ENCODE results near the gene RFC5. TPM values are rescaled to one million over a fixed set of nuclear protein-coding genes. Genes with fewer than 3 reads are reported as not detected.

Gene RFC5
- total RNA-seq, 1 donor, result 11.2 TPM

DNA sequence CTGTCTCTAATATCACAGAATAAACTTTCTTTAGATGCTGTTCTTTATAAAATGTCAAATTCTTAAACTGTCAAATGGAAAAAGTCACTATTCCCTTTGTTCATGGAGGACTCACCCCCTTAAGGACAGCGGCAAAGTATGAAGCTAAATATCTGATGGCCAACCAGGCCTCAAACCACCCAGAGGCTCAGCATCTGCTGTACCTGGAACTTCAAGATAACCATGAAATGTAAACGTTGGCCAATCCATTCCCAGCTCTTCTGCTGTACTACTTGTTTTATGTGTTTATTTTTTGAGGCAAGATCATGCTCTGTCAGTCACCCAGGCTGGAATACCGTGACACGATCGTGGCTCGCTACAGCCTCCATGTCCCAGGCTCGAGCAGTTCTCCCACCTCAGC, 15.7 kb downstream of the RFC5 start:
- Histone ChIP-seq H3K9me3 (ENCODE audit: low read depth, low read length) (no peaks in the 10 kb centered on the region), H3K4me3 (ENCODE audit: low read length) (no peak overlapping the region), H3K4me1 (ENCODE audit: insufficient read depth, low read length) (no peaks in the 10 kb centered on the region), H3K27me3 (ENCODE audit: insufficient read depth, low read length) (no peaks in the 10 kb centered on the region)

DNA sequence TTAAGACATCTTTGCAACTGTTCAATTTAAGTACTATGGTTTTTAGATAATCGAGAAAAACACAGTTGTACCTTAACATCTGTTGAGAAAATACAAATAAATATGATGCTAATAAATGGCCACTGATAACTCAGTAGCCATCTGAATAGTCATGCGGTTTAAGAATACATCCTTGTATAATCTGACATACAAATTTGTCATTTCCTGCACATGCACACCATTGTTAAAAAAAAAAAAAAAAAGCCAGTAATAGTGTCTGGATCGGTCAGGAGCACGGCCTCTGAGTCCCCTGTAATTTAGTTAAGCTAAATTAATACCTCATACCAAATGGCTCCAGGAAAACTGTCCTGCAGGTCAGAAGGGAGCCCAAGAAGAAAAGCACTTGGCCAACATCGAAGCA, 16.8 kb downstream of the RFC5 start:
- H3K4me1 ChIP-seq (ENCODE audit: insufficient read depth, low read length), result no peaks in the 10 kb centered on the region
- no peak overlapping the region for H3K4me3 ChIP-seq (ENCODE audit: low read length)
- no peaks in the 10 kb centered on the region for H3K9me3 ChIP-seq (ENCODE audit: low read depth, low read length)
- H3K27me3 ChIP-seq (ENCODE audit: insufficient read depth, low read length), result no peaks in the 10 kb centered on the region

DNA sequence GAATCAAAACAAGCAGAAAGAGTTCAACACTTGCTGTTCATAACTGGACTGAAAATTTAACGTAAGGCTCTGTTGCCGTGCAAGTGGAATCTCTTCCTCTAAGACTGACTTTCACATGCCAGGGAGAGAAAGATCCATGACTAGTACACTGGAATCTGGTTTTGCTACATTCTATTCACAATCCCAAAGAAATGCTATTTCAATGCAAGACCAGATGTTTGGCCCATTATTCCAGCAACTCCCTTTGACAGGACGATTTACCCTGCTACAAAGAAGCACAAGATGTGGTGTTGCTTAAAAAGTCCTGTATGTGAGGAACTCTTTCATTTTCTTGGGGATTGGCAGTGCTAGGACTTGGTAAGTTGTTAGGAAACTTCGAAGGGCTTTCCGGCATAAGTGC, 17.4 kb downstream of the RFC5 start:
- Histone ChIP-seq H3K27me3 (ENCODE audit: insufficient read depth, low read length) (no peaks in the 10 kb centered on the region), H3K4me1 (ENCODE audit: insufficient read depth, low read length) (no peaks in the 10 kb centered on the region), H3K9me3 (ENCODE audit: low read depth, low read length) (no peaks in the 10 kb centered on the region), H3K4me3 (ENCODE audit: low read length) (no peak overlapping the region)

DNA sequence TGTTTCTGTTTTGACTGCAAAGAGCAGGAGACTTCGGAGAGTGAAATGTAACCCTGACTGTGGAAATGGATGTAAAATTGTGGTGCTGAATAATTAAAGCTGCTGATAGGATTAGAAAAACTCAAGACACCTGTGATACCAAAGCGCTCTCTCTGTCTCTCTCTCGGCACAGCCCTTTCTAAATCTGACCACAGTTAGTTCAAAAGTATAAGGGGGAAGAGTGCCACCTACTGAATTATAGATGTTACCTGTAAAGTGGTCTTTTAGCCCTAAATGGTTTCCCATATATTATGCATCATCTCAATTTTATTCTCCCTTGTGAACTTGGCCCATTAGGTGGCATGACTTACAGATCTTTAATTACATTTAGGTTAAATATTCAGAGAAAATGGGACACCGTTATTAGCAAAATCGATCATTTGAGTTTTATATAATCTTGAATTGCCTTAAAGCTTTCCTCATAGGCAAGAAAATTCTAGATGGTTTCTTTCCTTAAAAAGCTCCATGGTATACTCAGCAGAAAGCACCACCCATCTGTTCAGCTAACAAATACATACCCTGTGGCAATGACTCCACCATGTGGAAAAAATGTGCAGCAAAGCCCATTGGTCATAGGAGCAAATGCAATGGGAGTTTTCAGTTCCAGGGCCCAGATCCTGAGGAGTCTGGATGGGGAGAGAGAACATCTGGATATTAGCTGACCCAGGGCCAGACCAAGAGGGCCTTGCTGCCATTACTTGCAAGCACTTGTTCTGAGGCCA, 18.1 kb downstream of the RFC5 start:
- Histone ChIP-seq H3K27me3 (ENCODE audit: insufficient read depth, low read length) (no peaks in the 10 kb centered on the region), H3K4me3 (ENCODE audit: low read length) (no peak overlapping the region), H3K4me1 (ENCODE audit: insufficient read depth, low read length) (no peaks in the 10 kb centered on the region), H3K9me3 (ENCODE audit: low read depth, low read length) (no peaks in the 10 kb centered on the region)

DNA sequence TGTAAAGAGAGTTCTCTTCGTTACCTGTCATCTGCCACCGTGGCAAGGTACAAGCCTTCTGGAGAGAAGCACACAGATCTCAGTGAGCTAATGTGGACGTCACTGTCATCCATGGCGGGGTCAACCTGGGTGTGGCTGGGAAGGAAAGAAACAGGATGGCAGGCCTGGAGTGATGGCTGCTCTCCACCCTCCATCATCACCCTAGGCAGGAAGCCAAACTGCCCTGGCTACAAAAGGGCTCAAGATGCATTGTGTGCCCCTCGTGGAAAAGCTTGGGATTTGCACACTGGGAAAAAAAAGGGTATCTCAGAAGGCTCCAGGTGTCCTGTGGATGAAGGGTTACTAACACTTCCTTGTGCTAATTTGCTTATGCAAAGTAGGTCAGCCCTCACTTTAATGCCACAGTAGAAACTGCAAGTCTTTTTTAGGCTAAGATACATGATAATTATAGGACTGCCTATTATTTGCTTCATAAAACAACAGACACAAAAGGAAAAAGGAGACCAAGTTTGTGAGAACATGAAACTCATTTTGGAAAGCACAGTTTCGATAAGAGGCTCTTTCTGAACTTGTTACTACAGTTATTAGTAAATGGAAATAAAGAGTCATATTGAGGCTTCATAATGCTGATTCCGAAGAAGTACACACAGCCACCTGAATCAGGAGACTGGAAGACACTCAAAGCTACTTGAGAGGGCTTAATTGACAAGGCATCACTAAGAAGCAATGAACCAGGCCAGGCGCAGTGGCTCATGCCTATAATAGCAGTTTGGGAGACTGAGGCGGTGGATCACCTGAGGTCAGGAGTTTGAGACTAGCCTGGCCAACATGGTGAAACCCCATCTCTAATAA, 18.9 kb downstream of the RFC5 start:
- Histone ChIP-seq H3K4me3 (ENCODE audit: low read length) (no peak overlapping the region), H3K9me3 (ENCODE audit: low read depth, low read length) (no peaks in the 10 kb centered on the region), H3K27me3 (ENCODE audit: insufficient read depth, low read length) (no peaks in the 10 kb centered on the region), H3K4me1 (ENCODE audit: insufficient read depth, low read length) (no peaks in the 10 kb centered on the region)

DNA sequence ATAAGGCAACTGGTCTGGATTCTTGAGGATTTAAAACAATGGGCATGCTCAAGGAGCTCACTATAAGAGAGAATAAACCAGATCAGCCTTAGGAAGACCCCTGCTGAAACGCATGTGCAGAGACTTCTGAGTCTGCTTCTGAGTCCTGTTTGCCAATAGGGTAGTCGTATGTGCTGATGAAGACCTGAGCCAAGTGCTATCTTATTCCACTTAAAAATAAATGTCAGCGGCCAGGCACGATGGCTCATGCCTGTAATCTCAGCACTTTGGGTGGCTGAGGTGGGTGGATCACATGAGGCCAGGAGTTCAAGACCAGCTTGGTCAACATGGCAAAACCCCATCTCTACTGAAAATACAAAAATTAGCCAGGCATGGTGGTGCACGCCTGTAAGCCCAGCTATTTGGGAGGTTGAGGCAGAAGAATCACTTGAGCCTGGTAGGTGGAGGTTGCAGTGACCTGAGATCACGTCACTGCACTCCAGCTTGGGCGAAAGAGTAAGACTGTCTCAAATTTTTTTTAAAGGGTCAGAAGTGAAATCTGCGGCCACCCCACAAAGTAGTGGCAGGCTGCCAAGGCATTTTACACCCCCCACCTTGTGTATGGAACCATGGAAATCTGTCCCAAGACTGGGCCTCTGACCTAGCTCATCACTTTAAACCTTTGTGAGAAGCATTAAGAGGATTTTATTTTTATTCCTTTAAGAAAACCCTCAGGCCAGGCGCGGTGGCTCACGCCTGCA, 20.3 kb downstream of the RFC5 start:
- Histone ChIP-seq H3K9me3 (ENCODE audit: low read depth, low read length) (no peaks in the 10 kb centered on the region), H3K27me3 (ENCODE audit: insufficient read depth, low read length) (no peaks in the 10 kb centered on the region), H3K4me1 (ENCODE audit: insufficient read depth, low read length) (no peaks in the 10 kb centered on the region), H3K4me3 (ENCODE audit: low read length) (no peak overlapping the region)

DNA sequence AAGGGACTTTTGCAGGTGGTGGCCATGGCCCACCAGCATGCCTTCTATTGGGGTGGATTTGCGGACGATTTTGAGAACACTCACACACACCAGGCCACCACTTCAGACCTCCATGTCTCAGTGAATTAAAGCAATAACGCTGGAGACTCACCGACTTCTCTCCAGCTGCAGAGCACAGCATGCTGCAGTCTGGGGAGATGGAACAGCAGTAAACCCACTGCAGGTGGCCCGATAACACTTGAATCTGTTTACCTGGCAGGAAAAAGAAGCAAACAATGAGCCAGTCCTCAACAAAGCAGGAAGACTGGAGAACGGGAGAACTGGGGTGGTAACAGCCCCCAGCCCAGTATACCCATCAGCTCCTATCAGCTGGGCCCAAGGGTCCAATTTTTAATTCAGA, 21.6 kb downstream of the RFC5 start:
- no peak overlapping the region for H3K4me3 ChIP-seq (ENCODE audit: low read length)
- no peaks in the 10 kb centered on the region for H3K9me3 ChIP-seq (ENCODE audit: low read depth, low read length)
- no peaks in the 10 kb centered on the region for H3K4me1 ChIP-seq (ENCODE audit: insufficient read depth, low read length)
- no peaks in the 10 kb centered on the region for H3K27me3 ChIP-seq (ENCODE audit: insufficient read depth, low read length)

DNA sequence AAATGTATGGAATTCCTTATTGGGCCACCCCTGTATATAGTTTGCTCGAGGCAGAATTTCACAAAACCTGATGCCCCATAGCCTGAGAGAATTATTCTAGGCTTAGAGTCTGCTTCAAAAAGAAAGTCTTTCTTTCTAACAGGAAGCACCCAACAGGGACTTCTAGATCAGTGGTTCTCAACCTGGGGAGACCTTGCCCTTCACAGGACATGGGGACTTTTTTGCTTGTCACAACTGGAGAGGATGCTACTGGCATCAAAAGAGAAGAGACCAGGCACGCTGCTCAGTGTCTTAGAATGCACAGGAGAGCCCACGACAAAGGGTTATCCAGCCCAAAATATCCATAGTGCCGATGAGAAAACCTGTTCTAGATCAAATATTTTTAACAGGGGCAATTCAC, 25.6 kb downstream of the RFC5 start:
- Histone ChIP-seq H3K4me1 (ENCODE audit: insufficient read depth, low read length) (no peaks in the 10 kb centered on the region), H3K27me3 (ENCODE audit: insufficient read depth, low read length) (no peaks in the 10 kb centered on the region), H3K9me3 (ENCODE audit: low read depth, low read length) (no peaks in the 10 kb centered on the region), H3K4me3 (ENCODE audit: low read length) (no peak overlapping the region)

DNA sequence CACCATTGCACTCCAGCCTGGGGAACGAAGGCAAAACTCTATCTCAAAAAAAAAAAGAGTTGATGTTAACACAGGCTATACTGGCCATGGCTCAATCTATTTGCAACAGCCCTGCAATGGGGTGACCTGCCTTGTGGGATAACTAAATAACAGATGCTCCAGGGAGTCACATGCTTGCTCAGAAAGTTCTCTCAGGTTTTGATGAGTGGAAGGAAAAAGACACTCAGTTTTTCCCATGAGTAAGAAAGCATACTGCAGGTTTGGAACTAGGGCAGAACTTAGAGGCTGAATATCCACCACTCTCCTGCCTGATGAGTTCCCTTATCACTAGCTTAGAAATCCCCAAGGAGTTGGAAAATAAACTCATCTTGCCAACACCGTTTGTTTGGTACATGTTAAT, 27.6 kb downstream of the RFC5 start:
- Histone ChIP-seq H3K27me3 (ENCODE audit: insufficient read depth, low read length) (no peaks in the 10 kb centered on the region), H3K4me1 (ENCODE audit: insufficient read depth, low read length) (no peaks in the 10 kb centered on the region), H3K9me3 (ENCODE audit: low read depth, low read length) (no peaks in the 10 kb centered on the region), H3K4me3 (ENCODE audit: low read length) (no peak overlapping the region)

DNA sequence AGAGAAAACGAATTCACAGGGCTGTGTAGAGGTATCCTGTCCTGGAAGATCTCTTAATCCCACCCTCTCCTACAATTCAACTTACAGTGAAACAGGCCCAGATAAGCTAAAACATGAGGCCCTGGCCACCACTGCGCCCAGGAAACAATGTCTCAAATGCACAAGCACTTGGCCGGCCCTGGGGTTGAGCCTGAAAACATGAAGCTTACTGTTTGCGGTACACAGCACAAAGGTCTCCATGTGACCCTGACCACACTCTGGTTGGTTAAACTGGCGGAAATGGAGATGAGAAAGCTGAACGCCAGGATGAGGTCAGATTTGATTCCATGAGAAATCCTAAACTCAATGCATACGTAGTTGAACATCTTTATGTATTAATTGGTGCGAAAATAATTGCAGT, 28.1 kb downstream of the RFC5 start:
- Histone ChIP-seq H3K4me3 (ENCODE audit: low read length) (no peak overlapping the region), H3K9me3 (ENCODE audit: low read depth, low read length) (no peaks in the 10 kb centered on the region), H3K4me1 (ENCODE audit: insufficient read depth, low read length) (no peaks in the 10 kb centered on the region), H3K27me3 (ENCODE audit: insufficient read depth, low read length) (no peaks in the 10 kb centered on the region)

DNA sequence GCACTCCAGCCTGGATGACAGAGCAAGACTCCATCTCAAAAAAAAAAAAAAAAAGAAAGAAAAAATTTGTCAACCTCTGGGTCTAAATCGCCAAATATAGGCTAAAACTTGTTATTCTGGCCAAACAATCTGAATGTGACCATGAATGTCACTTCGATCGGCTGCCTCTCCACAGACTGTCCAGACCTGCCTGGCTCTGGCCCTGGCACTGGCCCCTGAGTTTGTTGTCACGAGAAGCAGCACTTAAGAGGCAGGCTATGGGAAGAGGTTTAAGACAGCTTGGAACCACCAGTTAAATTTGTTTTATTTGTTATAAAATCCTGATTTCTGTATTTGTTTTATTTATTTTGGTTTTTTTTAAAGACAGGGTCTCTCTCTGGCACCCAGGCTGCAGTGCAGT, 29.9 kb downstream of the RFC5 start:
- no peaks in the 10 kb centered on the region for H3K4me1 ChIP-seq (ENCODE audit: insufficient read depth, low read length)

DNA sequence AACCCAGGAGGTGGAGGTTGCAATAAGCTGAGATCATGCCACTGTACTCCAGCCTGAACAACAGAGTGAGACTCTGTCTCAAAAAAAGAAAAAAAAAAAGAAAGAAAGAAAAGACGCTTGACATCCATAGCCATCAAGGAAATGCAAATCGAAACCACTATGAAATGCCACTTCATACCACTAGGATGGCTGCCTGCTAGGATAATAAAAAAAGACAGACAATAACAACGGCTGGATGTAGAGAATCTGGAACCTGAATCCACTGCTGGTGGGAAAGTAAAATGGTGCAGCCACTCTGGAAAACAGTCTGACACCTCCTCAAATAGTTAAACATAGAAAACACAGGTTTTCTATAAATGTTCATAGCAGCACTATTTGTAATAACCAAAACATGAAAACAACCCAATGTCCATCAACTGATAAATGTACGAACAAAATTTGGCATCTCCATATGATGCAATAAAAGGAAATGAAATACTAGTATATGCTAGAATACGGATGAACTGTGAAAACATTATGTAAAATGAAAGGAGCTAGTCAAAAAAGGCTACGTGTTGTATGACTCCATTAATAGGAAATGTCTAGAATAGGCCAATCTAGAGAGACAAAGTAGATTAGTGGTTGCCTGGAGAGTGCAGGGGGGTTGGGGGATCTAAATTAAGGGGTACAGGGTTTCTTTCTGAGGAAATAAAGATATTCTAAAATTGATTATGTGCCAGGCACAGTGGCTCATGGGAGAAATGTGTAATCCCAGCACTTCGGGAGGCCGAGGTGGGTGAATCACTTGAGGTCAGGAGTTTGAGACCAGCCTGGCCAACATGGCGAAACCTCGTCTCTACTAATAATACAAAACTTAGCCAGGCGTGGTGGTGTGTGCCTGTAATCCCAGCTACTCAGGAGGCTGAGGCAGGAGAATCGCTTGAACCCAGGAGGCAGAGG, 34.7 kb downstream of the RFC5 start:
- Histone ChIP-seq H3K27me3 (ENCODE audit: insufficient read depth, low read length) (no peaks in the 10 kb centered on the region), H3K9me3 (ENCODE audit: low read depth, low read length) (no peaks in the 10 kb centered on the region), H3K4me3 (ENCODE audit: low read length) (no peak overlapping the region), H3K4me1 (ENCODE audit: insufficient read depth, low read length) (no peaks in the 10 kb centered on the region)

More for the DNA sequence above, 29.9 kb downstream of the RFC5 start:
- no peaks in the 10 kb centered on the region for H3K27me3 ChIP-seq (ENCODE audit: insufficient read depth, low read length)
- H3K9me3 ChIP-seq (ENCODE audit: low read depth, low read length), result no peaks in the 10 kb centered on the region
- no peak overlapping the region for H3K4me3 ChIP-seq (ENCODE audit: low read length)

DNA sequence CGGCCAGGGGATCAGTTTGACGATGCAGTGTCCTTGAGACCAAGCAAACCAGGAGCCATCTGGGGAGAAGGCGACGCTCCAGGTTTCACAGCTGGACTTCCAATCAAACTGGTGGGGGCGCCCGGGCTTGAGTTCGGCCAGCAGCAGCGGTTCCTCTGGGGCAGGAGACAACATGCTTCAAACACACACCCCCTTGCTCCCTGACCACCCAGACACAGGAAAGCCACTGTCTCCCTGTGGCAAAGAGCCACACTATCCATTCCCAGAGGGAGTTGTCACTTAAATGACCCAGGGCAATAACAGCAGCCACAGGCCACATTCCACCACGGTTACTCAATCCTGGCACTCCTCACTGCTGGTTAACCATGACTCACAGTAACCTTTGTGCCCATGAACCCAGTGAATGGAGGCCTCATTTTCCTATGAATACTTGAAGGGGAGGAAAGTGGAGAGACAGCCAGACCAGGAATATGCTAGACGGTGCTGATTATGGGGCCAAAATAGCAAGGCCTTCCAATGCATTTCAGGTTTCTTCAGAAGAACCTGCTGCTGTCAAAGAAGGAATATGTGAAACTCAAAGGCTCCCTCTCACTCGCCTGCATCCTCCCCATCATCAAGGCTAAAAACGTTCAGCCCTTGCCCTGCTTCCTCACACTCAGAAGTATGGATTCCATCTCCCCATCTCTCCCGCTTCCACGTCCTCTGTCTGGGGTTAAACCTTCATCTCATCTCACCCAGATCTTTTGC, 36.0 kb downstream of the RFC5 start:
- H3K9me3 ChIP-seq (ENCODE audit: low read depth, low read length), result no peaks in the 10 kb centered on the region
- H3K4me3 ChIP-seq (ENCODE audit: low read length), result no peak overlapping the region
- no peaks in the 10 kb centered on the region for H3K27me3 ChIP-seq (ENCODE audit: insufficient read depth, low read length)
- H3K4me1 ChIP-seq (ENCODE audit: insufficient read depth, low read length), result no peaks in the 10 kb centered on the region
